HepG2 (cell line): ENCODE results near the gene FBXW5. TPM values are rescaled to one million over a fixed set of nuclear protein-coding genes. Genes with fewer than 3 reads are reported as not detected.

Experiments used
- BATF2 ChIP-seq: sonication (generic); formaldehyde crosslinking; IDR thresholded peaks from 2 replicates; pipeline ENCODE4 v1.8.0; 2022; ENCODE audit warnings: mild to moderate bottlenecking, missing genetic modification reagents, moderate library complexity
- CSRNP2 ChIP-seq: sonication (generic); formaldehyde crosslinking; conservative IDR thresholded peaks from 2 replicates; pipeline ENCODE4 v1.8.0; 2022; ENCODE audit warnings: low read depth, missing genetic modification reagents
- E2F1 ChIP-seq: sonication (generic); formaldehyde crosslinking; IDR thresholded peaks from 2 replicates; pipeline ENCODE4 v1.5.0; 2020; ENCODE audit warnings: missing genetic modification reagents
- FOXP1 ChIP-seq, 2 experiments: fragments of 450-650 bp in 1 of 2; IDR thresholded peaks; 2 replicates each; pipeline ENCODE4 v1.6.1; 2017 to 2018; ENCODE audit warnings: antibody characterized with exemption in 1 of 2
- GATAD2A ChIP-seq: IDR thresholded peaks from 2 replicates; pipeline ENCODE4 v1.6.1; 2016
- GPBP1L1 ChIP-seq: sonication (generic); formaldehyde crosslinking; IDR thresholded peaks from 2 replicates; pipeline ENCODE4 v1.5.0; 2020; ENCODE audit warnings: mild to moderate bottlenecking, missing genetic modification reagents
- HOXA5 ChIP-seq: sonication (generic); formaldehyde crosslinking; IDR thresholded peaks from 2 replicates; pipeline ENCODE4 v1.4.0; 2020; ENCODE audit warnings: missing genetic modification reagents
- MAF1 ChIP-seq: sonication (generic); formaldehyde crosslinking; IDR thresholded peaks from 2 replicates; pipeline ENCODE4 v1.5.0; 2020; ENCODE audit warnings: missing genetic modification reagents, borderline replicate concordance
- MIXL1 ChIP-seq: IDR thresholded peaks from 2 replicates; pipeline ENCODE4 v1.6.1; 2016
- TEAD3 ChIP-seq: optimal IDR thresholded peaks from 2 replicates; pipeline ENCODE3; 2016; ENCODE audit warnings: borderline replicate concordance
- ZBTB25 ChIP-seq: IDR thresholded peaks from 2 replicates; pipeline ENCODE4 v1.6.1; 2018; ENCODE audit warnings: missing genetic modification reagents
- ZNF264 ChIP-seq: sonication (generic); formaldehyde crosslinking; IDR thresholded peaks from 2 replicates; pipeline ENCODE4 v1.4.0; 2020; ENCODE audit warnings: missing genetic modification reagents
- ZNF318 ChIP-seq: sonication (generic); formaldehyde crosslinking; IDR thresholded peaks from 2 replicates; pipeline ENCODE4 v1.4.0; 2020; ENCODE audit warnings: mild to moderate bottlenecking, missing genetic modification reagents
- ZNF33B ChIP-seq: sonication (generic); formaldehyde crosslinking; IDR thresholded peaks from 2 replicates; pipeline ENCODE4 v1.5.1; 2020; ENCODE audit warnings: mild to moderate bottlenecking, missing genetic modification reagents
- polyA plus RNA-seq, 8 experiments: library from polyadenylated mRNA; depleted of rRNA in 3 of 8; stranded (reverse) in 7 of 8; unstranded in 1 of 8; fragments of >200 nt; fragmentation: Illumina TruSeq in 4 of 8; extraction: Trizol in 4 of 8; gene quantifications; 2 replicates each; pipeline versions ENCODE4 v1.2.1 to v1.2.3, GENCODE V29; 2011 to 2016; ENCODE audit warnings: low read depth in 4 of 8, missing spikeins in 1 of 8, mixed read lengths in 1 of 8; ENCODE audit not compliant: insufficient read depth in 1 of 8
- total RNA-seq, 5 experiments: library from RNA; depleted of rRNA; stranded (reverse); fragments of >200 nt; fragmentation: Illumina TruSeq; extraction: Trizol; gene quantifications; 2 replicates each; pipeline ENCODE4 v1.2.3, GENCODE V29; 2016; ENCODE audit warnings: low read depth in 1 of 5

The FBXW5 gene
- total and polyA plus RNA-seq, 2 of the 13 experiments (the other 11 are each of a cell fraction or from before 2014, with no cell fraction given): 52.0 to 60.4 TPM

GRCh38 chr9:136949817-136950655 is 5.5 kb upstream of the FBXW5 start (continued):
- TF ChIP-seq CSRNP2 (no peak), MIXL1 (CRISPR knock-in tag) (no peak), GPBP1L1 (CRISPR knock-in tag) (no peak), BATF2 (peak; percentile 58; the same call in 1 of the 2 replicates), ZBTB25 (CRISPR knock-in tag) (peak; percentile 68), GATAD2A (no peak), FOXP1 (IDR thresholded peaks at IDR 0.05) (no peak), FOXP1 (CRISPR knock-in tag; IDR thresholded peaks at IDR 0.05) (0 out of 2 replicates have a peak, but pooled peaks have one; percentile 10), ZNF318 (CRISPR knock-in tag) (no peak), MAF1 (CRISPR knock-in tag) (0 out of 2 replicates have a peak, but pooled peaks have one; percentile 40), HOXA5 (no peak), ZNF33B (CRISPR knock-in tag) (no peak), TEAD3 (peak; percentile 45), ZNF264 (peak; percentile 46; the same call in 1 of the 2 replicates), E2F1 (CRISPR knock-in tag) (no peak)
